ENCODE results near the gene FBXO33. TPM values are rescaled to one million over a fixed set of nuclear protein-coding genes. Genes with fewer than 3 reads are reported as not detected.

FBXO33 gene
- total RNA-seq, 1 experiment from 2014 or later = 21.9 TPM

DNA sequence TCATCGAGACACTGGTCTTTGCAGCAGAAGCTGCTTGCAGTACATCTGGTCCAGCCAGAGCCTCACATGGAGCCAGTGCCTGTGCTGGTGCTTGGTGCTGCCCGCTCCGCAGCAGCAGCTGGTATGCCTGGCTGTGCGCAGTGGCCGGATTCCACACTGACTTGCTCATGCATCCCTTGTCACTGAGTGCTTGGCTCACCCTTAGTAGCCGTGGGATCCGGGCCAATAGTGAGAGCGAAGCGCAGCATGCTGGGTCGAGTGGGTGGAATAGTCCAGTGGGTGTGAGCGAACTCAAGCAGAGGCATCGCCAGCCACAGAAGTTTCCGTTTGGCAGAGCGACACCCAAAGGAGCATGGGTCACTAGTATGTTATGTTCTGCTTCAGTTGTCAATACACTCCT lies 10.1 kb upstream of the FBXO33 start:
- POLR2A ChIA-PET (ENCODE audit: unreplicated experiment) = no interaction called here

DNA sequence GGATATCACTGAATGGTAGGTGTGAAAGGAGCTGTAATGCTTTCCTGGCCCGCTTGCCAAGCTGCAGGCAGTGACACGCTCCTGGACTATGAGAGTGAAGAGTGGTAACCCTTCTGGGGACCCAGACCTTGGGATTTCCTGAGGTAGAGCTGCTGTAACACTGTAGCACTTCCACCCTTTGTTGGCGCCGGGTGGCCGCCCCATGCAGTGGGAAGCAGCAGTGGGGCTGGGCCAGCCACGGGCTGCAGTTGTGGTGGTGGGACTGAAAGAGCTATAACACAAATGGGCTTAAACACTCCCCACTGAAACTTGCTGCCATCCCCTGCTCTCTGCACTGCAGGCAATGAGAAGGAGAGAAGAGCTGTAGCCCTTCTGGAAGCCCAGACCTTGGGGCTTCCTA lies 9.6 kb upstream of the FBXO33 start:
- no peak overlapping the region for H3K4me3 ChIP-seq (ENCODE audit: low read length)
- BruUV-seq (replicated peaks) = no TSS peak
- H3K9me2 ChIP-seq (replicated peaks; ENCODE audit: low read length) = no peaks in the 10 kb centered on the region
- H4K20me1 ChIP-seq (ENCODE audit: low read length) = no peaks in the 10 kb centered on the region
- H3K27me3 ChIP-seq (ENCODE audit: low read length) = no peaks in the 10 kb centered on the region
- H3K9me3 ChIP-seq (ENCODE audit: low read length) = no peaks in the 10 kb centered on the region
- no peak overlapping the region for H3K4me2 ChIP-seq (ENCODE audit: low read length)
- ChIA-PET CTCF (no interaction called here), POLR2A (ENCODE audit: unreplicated experiment) (no interaction called here)
- no peak overlapping the region for H3K27ac ChIP-seq (ENCODE audit: low read length)
- no peaks in the 10 kb centered on the region for H3F3A ChIP-seq (ENCODE audit: low read length, unreplicated experiment)
- no peaks in the 10 kb centered on the region for H3K79me2 ChIP-seq (ENCODE audit: low read length)
- TF ChIP-seq EZH2phosphoT487 (IDR thresholded peaks at IDR 0.05; ENCODE audit: borderline replicate concordance, low read length) = no peak
- TF ChIP-seq, protein P1, sequence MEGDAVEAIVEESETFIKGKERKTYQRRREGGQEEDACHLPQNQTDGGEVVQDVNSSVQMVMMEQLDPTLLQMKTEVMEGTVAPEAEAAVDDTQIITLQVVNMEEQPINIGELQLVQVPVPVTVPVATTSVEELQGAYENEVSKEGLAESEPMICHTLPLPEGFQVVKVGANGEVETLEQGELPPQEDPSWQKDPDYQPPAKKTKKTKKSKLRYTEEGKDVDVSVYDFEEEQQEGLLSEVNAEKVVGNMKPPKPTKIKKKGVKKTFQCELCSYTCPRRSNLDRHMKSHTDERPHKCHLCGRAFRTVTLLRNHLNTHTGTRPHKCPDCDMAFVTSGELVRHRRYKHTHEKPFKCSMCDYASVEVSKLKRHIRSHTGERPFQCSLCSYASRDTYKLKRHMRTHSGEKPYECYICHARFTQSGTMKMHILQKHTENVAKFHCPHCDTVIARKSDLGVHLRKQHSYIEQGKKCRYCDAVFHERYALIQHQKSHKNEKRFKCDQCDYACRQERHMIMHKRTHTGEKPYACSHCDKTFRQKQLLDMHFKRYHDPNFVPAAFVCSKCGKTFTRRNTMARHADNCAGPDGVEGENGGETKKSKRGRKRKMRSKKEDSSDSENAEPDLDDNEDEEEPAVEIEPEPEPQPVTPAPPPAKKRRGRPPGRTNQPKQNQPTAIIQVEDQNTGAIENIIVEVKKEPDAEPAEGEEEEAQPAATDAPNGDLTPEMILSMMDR (conservative IDR thresholded peaks at IDR 0.05; ENCODE audit: low read depth, low read length) = no peak
- no peak for TF ChIP-seq EZH2 (IDR thresholded peaks at IDR 0.05; ENCODE audit: low read length, unreplicated experiment)
- H3K4me1 ChIP-seq (ENCODE audit: insufficient read depth, low read length) = no peaks in the 10 kb centered on the region
- intact Hi-C loops (cut with micrococcal nuclease) = no loop called here
- H2AFZ ChIP-seq (ENCODE audit: low read length) = no peak overlapping the region
- ATAC-seq (no peak), DNase-seq (no peak)
- H3K36me3 ChIP-seq (ENCODE audit: low read depth, low read length) = no peaks in the 10 kb centered on the region
- no peak overlapping the region for H3K9ac ChIP-seq (ENCODE audit: low read length)

More for the DNA sequence above, 10.1 kb upstream of the FBXO33 start:
- no TSS peak for BruUV-seq (replicated peaks)
- H3K79me2 ChIP-seq (ENCODE audit: low read length) = no peaks in the 10 kb centered on the region
- CTCF ChIA-PET = no interaction called here
- no peak overlapping the region for H2AFZ ChIP-seq (ENCODE audit: low read length)
- H3K4me3 ChIP-seq (ENCODE audit: low read length) = no peak overlapping the region
- no peak for DNase-seq
- H4K20me1 ChIP-seq (ENCODE audit: low read length) = no peaks in the 10 kb centered on the region
- no peaks in the 10 kb centered on the region for H3K4me1 ChIP-seq (ENCODE audit: insufficient read depth, low read length)
- no peaks in the 10 kb centered on the region for H3K9me3 ChIP-seq (ENCODE audit: low read length)
- H3K4me2 ChIP-seq (ENCODE audit: low read length) = no peak overlapping the region
- H3K36me3 ChIP-seq (ENCODE audit: low read depth, low read length) = no peaks in the 10 kb centered on the region
- H3K27ac ChIP-seq (ENCODE audit: low read length) = no peak overlapping the region
- intact Hi-C loops (cut with micrococcal nuclease) = no loop called here
- no peaks in the 10 kb centered on the region for H3F3A ChIP-seq (ENCODE audit: low read length, unreplicated experiment)
- ATAC-seq = no peak
- TF ChIP-seq EZH2phosphoT487 (IDR thresholded peaks at IDR 0.05; ENCODE audit: borderline replicate concordance, low read length) = no peak
- no peaks in the 10 kb centered on the region for H3K9me2 ChIP-seq (replicated peaks; ENCODE audit: low read length)
- H3K9ac ChIP-seq (ENCODE audit: low read length) = no peak overlapping the region
- H3K27me3 ChIP-seq (ENCODE audit: low read length) = no peaks in the 10 kb centered on the region

DNA sequence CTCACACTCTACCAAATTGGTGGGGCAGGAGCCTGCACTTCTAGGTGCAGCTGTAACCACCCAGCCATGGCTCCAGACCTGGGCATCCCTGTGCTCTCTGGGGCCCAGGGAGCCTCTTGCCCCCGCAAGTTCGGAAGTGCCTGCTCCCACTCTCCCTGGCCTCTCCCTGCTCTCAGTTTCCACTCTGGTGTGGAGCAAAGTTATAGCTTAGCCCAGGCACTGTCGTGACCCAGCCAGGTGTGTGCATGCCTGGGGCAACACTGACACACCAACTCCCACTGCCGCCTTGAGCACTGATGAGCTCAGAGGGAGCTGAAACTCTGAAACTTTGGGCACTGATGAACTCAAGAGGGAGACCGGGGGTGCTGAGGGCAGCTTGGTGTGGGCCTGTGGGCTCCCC lies 8.7 kb upstream of the FBXO33 start:
- intact Hi-C loops (cut with micrococcal nuclease) = no loop called here
- Histone ChIP-seq H2AFZ (ENCODE audit: low read length) (no peak overlapping the region), H3F3A (ENCODE audit: low read length, unreplicated experiment) (no peaks in the 10 kb centered on the region), H3K4me1 (ENCODE audit: insufficient read depth, low read length) (no peaks in the 10 kb centered on the region), H3K79me2 (ENCODE audit: low read length) (no peaks in the 10 kb centered on the region), H3K27me3 (ENCODE audit: low read length) (no peaks in the 10 kb centered on the region), H3K9ac (ENCODE audit: low read length) (no peak overlapping the region), H4K20me1 (ENCODE audit: low read length) (no peaks in the 10 kb centered on the region), H3K36me3 (ENCODE audit: low read depth, low read length) (no peaks in the 10 kb centered on the region), H3K9me2 (replicated peaks; ENCODE audit: low read length) (no peaks in the 10 kb centered on the region), H3K4me2 (ENCODE audit: low read length) (no peak overlapping the region), H3K27ac (ENCODE audit: low read length) (no peak overlapping the region), H3K9me3 (ENCODE audit: low read length) (no peaks in the 10 kb centered on the region), H3K4me3 (ENCODE audit: low read length) (no peak overlapping the region)
- CTCF ChIA-PET = no interaction called here
- POLR2A ChIA-PET (ENCODE audit: unreplicated experiment) = no interaction called here
- no peak for DNase-seq
- ATAC-seq = no peak
- BruUV-seq (replicated peaks) = no TSS peak
- TF ChIP-seq EZH2phosphoT487 (IDR thresholded peaks at IDR 0.05; ENCODE audit: borderline replicate concordance, low read length) (no peak), EZH2 (IDR thresholded peaks at IDR 0.05; ENCODE audit: low read length, unreplicated experiment) (no peak)
- TF ChIP-seq, protein P1 (conservative IDR thresholded peaks at IDR 0.05; ENCODE audit: low read depth, low read length) = no peak

All from PC-3 (cell line).